ENCODE measurements around the gene SEC16A. TPM values are rescaled to one million over a fixed set of nuclear protein-coding genes. Genes with fewer than 3 reads are reported as not detected.

SEC16A gene
- total RNA-seq, 1 donor from 2014 or later, result 94.5 TPM

DNA sequence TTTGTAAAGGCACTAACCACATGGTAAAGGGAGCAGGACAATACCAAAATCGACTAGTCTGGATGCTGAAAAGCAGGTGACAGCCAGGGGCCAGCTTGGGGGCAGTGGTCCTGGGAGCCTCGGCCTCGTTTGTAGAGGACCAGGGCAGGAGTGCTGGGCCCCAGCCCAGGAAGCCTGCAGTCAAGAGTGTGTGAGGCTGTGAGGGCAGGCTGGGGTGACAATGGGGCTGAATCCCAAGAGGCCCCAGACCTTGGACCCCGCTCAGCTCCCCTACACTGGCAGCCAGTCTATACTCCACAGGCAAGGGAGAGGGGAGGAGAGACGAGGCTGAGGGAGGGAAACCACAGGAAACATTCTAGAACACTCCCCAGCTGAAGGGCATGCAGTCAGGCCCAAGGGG, 40.6 kb downstream of the SEC16A start:
- H2AFZ ChIP-seq (ENCODE audit: low read depth, low read length), result no peak overlapping the region
- H3K4me2 ChIP-seq (ENCODE audit: low read length), result peak overlapping the region; percentile 78
- H3K27ac ChIP-seq (ENCODE audit: low read depth, low read length), result peak overlapping the region; percentile 69
- peaks cover 34% of the 10 kb centered on the region for H3K79me2 ChIP-seq (ENCODE audit: insufficient read depth, low read length)
- TF ChIP-seq, protein P1, sequence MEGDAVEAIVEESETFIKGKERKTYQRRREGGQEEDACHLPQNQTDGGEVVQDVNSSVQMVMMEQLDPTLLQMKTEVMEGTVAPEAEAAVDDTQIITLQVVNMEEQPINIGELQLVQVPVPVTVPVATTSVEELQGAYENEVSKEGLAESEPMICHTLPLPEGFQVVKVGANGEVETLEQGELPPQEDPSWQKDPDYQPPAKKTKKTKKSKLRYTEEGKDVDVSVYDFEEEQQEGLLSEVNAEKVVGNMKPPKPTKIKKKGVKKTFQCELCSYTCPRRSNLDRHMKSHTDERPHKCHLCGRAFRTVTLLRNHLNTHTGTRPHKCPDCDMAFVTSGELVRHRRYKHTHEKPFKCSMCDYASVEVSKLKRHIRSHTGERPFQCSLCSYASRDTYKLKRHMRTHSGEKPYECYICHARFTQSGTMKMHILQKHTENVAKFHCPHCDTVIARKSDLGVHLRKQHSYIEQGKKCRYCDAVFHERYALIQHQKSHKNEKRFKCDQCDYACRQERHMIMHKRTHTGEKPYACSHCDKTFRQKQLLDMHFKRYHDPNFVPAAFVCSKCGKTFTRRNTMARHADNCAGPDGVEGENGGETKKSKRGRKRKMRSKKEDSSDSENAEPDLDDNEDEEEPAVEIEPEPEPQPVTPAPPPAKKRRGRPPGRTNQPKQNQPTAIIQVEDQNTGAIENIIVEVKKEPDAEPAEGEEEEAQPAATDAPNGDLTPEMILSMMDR (IDR thresholded peaks at IDR 0.05; ENCODE audit: insufficient read depth, low read depth, low read length), result no peak
- TF ChIP-seq EZH2 (IDR thresholded peaks at IDR 0.05; ENCODE audit: insufficient read depth, low read length), result no peak
- H3K9me3 ChIP-seq (ENCODE audit: insufficient read depth, low read depth, low read length), result no peaks in the 10 kb centered on the region
- no peaks in the 10 kb centered on the region for H3K27me3 ChIP-seq (ENCODE audit: insufficient read depth, low read length)
- peaks cover 75% of the 10 kb centered on the region for H4K20me1 ChIP-seq (ENCODE audit: insufficient read depth, low read length)
- no peak overlapping the region for H3K4me3 Mint-ChIP-seq (ENCODE audit: unreplicated experiment)
- H3K9ac ChIP-seq (ENCODE audit: low read length), result peak overlapping the region; percentile 53
- no peaks in the 10 kb centered on the region for H3K9me3 Mint-ChIP-seq (ENCODE audit: unreplicated experiment)
- peaks cover 36% of the 10 kb centered on the region for H3K4me1 ChIP-seq (ENCODE audit: insufficient read depth, low read length)
- no peak overlapping the region for H3K27ac Mint-ChIP-seq (ENCODE audit: unreplicated experiment)
- peaks cover 39% of the 10 kb centered on the region for H3K36me3 ChIP-seq (ENCODE audit: insufficient read depth, low read length)
- H3K36me3 Mint-ChIP-seq (ENCODE audit: low read depth, unreplicated experiment), result peaks cover 12% of the 10 kb centered on the region
- no peaks in the 10 kb centered on the region for H3K27me3 Mint-ChIP-seq (ENCODE audit: low read depth, unreplicated experiment)
- no peak for DNase-seq (ENCODE audit: low read depth)
- FAIRE-seq, result no peak
- peaks cover 15% of the 10 kb centered on the region for H3K4me1 Mint-ChIP-seq (ENCODE audit: low read depth, unreplicated experiment)
- no peak overlapping the region for H3K4me3 ChIP-seq (ENCODE audit: insufficient read depth, low read depth, low read length)

DNA sequence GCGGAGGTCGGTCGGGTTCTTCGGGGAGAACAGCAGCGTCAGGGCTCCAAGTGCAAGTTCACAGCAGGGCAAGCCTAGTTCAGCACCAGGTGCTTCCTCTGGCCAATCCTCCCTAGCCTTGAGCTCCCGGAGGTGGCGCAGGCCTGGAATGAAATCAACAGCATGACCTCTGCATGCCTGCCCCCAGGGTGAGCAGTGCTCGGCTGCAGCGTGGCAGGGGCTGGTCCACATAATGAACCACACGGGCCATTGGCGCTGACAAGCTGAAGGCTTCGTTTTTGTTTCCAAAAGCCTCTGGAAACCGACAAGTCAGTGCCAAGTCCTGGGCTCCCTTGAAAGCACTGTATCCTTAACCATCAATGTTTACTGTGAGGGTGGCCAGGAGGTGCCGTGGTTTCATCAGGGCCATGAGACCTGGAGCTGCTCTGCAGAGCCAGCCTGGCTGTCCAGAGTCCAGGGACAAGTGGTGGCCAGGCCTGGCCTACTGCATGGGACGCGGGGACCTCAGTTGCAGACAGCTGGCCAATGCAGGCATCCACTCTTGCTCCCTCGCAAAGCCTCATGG, 41.1 kb downstream of the SEC16A start:
- peak overlapping the region; percentile 53 for H3K9ac ChIP-seq (ENCODE audit: low read length)
- H3K36me3 Mint-ChIP-seq (ENCODE audit: low read depth, unreplicated experiment), result peaks cover 8% of the 10 kb centered on the region
- peaks cover 38% of the 10 kb centered on the region for H3K79me2 ChIP-seq (ENCODE audit: insufficient read depth, low read length)
- H3K4me3 Mint-ChIP-seq (ENCODE audit: unreplicated experiment), result peak overlapping the region; percentile 35
- no peaks in the 10 kb centered on the region for H3K27me3 Mint-ChIP-seq (ENCODE audit: low read depth, unreplicated experiment)
- H3K4me1 ChIP-seq (ENCODE audit: insufficient read depth, low read length), result peaks cover 38% of the 10 kb centered on the region
- FAIRE-seq (no peak), DNase-seq (ENCODE audit: low read depth) (no peak)
- peaks cover 37% of the 10 kb centered on the region for H3K36me3 ChIP-seq (ENCODE audit: insufficient read depth, low read length)
- H2AFZ ChIP-seq (ENCODE audit: low read depth, low read length), result no peak overlapping the region
- no peaks in the 10 kb centered on the region for H3K9me3 ChIP-seq (ENCODE audit: insufficient read depth, low read depth, low read length)
- no peak overlapping the region for H3K27ac Mint-ChIP-seq (ENCODE audit: unreplicated experiment)
- no peak for TF ChIP-seq EZH2 (IDR thresholded peaks at IDR 0.05; ENCODE audit: insufficient read depth, low read length)
- TF ChIP-seq, protein P1 (IDR thresholded peaks at IDR 0.05; ENCODE audit: insufficient read depth, low read depth, low read length), result no peak
- peaks cover 77% of the 10 kb centered on the region for H4K20me1 ChIP-seq (ENCODE audit: insufficient read depth, low read length)
- peaks cover 20% of the 10 kb centered on the region for H3K4me1 Mint-ChIP-seq (ENCODE audit: low read depth, unreplicated experiment)
- H3K4me2 ChIP-seq (ENCODE audit: low read length), result peak overlapping the region; percentile 78
- H3K4me3 ChIP-seq (ENCODE audit: insufficient read depth, low read depth, low read length), result no peak overlapping the region
- H3K9me3 Mint-ChIP-seq (ENCODE audit: unreplicated experiment), result no peaks in the 10 kb centered on the region
- peak overlapping the region; percentile 69 for H3K27ac ChIP-seq (ENCODE audit: low read depth, low read length)
- H3K27me3 ChIP-seq (ENCODE audit: insufficient read depth, low read length), result no peaks in the 10 kb centered on the region

DNA sequence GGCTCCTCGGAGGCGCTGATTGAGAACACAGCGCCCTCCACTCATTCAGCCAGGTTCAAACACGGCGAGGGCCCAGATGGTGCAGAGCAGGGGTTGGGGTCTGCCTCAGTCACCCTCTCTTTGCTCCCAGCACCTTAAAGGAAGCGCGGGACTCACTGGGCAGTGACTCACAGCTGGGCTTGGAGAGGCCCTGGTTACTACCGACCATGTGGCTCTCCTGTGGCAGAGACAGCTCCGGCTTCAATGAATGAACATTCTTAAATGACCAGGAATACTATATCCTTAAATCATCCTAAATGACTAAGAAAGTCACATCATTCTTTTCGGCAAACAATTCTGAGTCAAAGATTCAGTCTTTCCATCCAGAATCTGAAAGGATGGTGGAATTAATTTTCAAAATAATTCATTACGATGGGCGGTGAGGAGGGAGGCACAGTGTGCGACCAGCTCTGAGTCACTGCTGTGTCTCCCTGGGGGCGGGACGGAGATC, 41.6 kb downstream of the SEC16A start:
- peaks cover 38% of the 10 kb centered on the region for H3K4me1 ChIP-seq (ENCODE audit: insufficient read depth, low read length)
- no peak overlapping the region for H3K27ac Mint-ChIP-seq (ENCODE audit: unreplicated experiment)
- no peaks in the 10 kb centered on the region for H3K9me3 Mint-ChIP-seq (ENCODE audit: unreplicated experiment)
- peaks cover 78% of the 10 kb centered on the region for H4K20me1 ChIP-seq (ENCODE audit: insufficient read depth, low read length)
- H3K27ac ChIP-seq (ENCODE audit: low read depth, low read length), result peak overlapping the region; percentile 69
- H3K27me3 Mint-ChIP-seq (ENCODE audit: low read depth, unreplicated experiment), result no peaks in the 10 kb centered on the region
- H2AFZ ChIP-seq (ENCODE audit: low read depth, low read length), result no peak overlapping the region
- no peak for TF ChIP-seq EZH2 (IDR thresholded peaks at IDR 0.05; ENCODE audit: insufficient read depth, low read length)
- TF ChIP-seq, protein P1 (IDR thresholded peaks at IDR 0.05; ENCODE audit: insufficient read depth, low read depth, low read length), result no peak
- peak overlapping the region; percentile 53 for H3K9ac ChIP-seq (ENCODE audit: low read length)
- H3K4me3 Mint-ChIP-seq (ENCODE audit: unreplicated experiment), result peak overlapping the region; percentile 76
- H3K4me1 Mint-ChIP-seq (ENCODE audit: low read depth, unreplicated experiment), result peaks cover 24% of the 10 kb centered on the region
- no peaks in the 10 kb centered on the region for H3K27me3 ChIP-seq (ENCODE audit: insufficient read depth, low read length)
- FAIRE-seq (no peak), DNase-seq (ENCODE audit: low read depth) (peak; percentile 75)
- H3K9me3 ChIP-seq (ENCODE audit: insufficient read depth, low read depth, low read length), result no peaks in the 10 kb centered on the region
- H3K79me2 ChIP-seq (ENCODE audit: insufficient read depth, low read length), result peaks cover 40% of the 10 kb centered on the region
- H3K4me2 ChIP-seq (ENCODE audit: low read length), result peak overlapping the region; percentile 78
- peaks cover 32% of the 10 kb centered on the region for H3K36me3 ChIP-seq (ENCODE audit: insufficient read depth, low read length)
- no peak overlapping the region for H3K4me3 ChIP-seq (ENCODE audit: insufficient read depth, low read depth, low read length)
- H3K36me3 Mint-ChIP-seq (ENCODE audit: low read depth, unreplicated experiment), result peaks cover 5% of the 10 kb centered on the region
